Nephron progenitor cell (in vitro differentiated cells): Measurements from ENCODE around the gene UNC5CL.
A peak's percentile ranks its signal among the peaks of the same experiment; 100 is the strongest.

Experiments
- DNase-seq: peaks from one replicate; pipeline ENCODE4 v3.0.0; 2021
- H3K27ac Mint-ChIP-seq: 2 replicates; pipeline ENCODE4 v1.8.0; 2021; ENCODE audit warnings: mild to moderate bottlenecking, moderate library complexity, mixed read lengths
- H3K27me3 Mint-ChIP-seq: 2 replicates; pipeline ENCODE4 v1.8.0; 2021; ENCODE audit warnings: mild to moderate bottlenecking, low read depth, mixed read lengths; ENCODE audit not compliant: poor library complexity
- H3K36me3 Mint-ChIP-seq: 2 replicates; pipeline ENCODE4 v1.8.0; 2021; ENCODE audit warnings: low read depth, mixed read lengths
- H3K4me1 Mint-ChIP-seq: 2 replicates; pipeline ENCODE4 v1.8.0; 2021; ENCODE audit warnings: mixed read lengths
- H3K4me3 Mint-ChIP-seq: 2 replicates; pipeline ENCODE4 v1.8.0; 2021; ENCODE audit warnings: mild to moderate bottlenecking, moderate library complexity, mixed read lengths
- H3K9me3 Mint-ChIP-seq: 2 replicates; pipeline ENCODE4 v1.8.0; 2021; ENCODE audit warnings: mild to moderate bottlenecking, moderate library complexity, mixed read lengths
- CTCF ChIP-seq: fragments of 200-600 bp; sonication (generic); IDR thresholded peaks from 2 replicates; pipeline ENCODE4 v1.5.0; 2021; ENCODE audit warnings: antibody characterized with exemption

Gene UNC5CL

GRCh38 chr6:41079080-41079479, 40.1 kb upstream of the UNC5CL start:
- no peaks in the 10 kb centered on the region for H3K27me3 Mint-ChIP-seq
- H3K36me3 Mint-ChIP-seq = peaks cover 49% of the 10 kb centered on the region
- TF ChIP-seq CTCF = no peak
- H3K4me1 Mint-ChIP-seq = peaks cover 34% of the 10 kb centered on the region
- no peak overlapping the region for H3K27ac Mint-ChIP-seq
- H3K9me3 Mint-ChIP-seq = no peaks in the 10 kb centered on the region
- H3K4me3 Mint-ChIP-seq = no peak overlapping the region
- no peak for DNase-seq

GRCh38 chr6:41078101-41078500, 39.1 kb upstream of the UNC5CL start:
- DNase-seq = no peak
- Mint-ChIP-seq H3K4me3 (no peak overlapping the region), H3K36me3 (peaks cover 39% of the 10 kb centered on the region), H3K4me1 (peaks cover 37% of the 10 kb centered on the region), H3K27me3 (no peaks in the 10 kb centered on the region), H3K9me3 (no peaks in the 10 kb centered on the region), H3K27ac (no peak overlapping the region)
- no peak for TF ChIP-seq CTCF

- H3K4me3 Mint-ChIP-seq = no peak overlapping the region
- H3K4me1 Mint-ChIP-seq = peaks cover 37% of the 10 kb centered on the region
- no peak overlapping the region for H3K27ac Mint-ChIP-seq
- TF ChIP-seq CTCF = no peak
- no peaks in the 10 kb centered on the region for H3K9me3 Mint-ChIP-seq
- DNase-seq = no peak
- H3K27me3 Mint-ChIP-seq = no peaks in the 10 kb centered on the region
- peaks cover 36% of the 10 kb centered on the region for H3K36me3 Mint-ChIP-seq
These were observed 38.5 kb upstream of the UNC5CL start for GRCh38 chr6:41077536-41077935.

DNA sequence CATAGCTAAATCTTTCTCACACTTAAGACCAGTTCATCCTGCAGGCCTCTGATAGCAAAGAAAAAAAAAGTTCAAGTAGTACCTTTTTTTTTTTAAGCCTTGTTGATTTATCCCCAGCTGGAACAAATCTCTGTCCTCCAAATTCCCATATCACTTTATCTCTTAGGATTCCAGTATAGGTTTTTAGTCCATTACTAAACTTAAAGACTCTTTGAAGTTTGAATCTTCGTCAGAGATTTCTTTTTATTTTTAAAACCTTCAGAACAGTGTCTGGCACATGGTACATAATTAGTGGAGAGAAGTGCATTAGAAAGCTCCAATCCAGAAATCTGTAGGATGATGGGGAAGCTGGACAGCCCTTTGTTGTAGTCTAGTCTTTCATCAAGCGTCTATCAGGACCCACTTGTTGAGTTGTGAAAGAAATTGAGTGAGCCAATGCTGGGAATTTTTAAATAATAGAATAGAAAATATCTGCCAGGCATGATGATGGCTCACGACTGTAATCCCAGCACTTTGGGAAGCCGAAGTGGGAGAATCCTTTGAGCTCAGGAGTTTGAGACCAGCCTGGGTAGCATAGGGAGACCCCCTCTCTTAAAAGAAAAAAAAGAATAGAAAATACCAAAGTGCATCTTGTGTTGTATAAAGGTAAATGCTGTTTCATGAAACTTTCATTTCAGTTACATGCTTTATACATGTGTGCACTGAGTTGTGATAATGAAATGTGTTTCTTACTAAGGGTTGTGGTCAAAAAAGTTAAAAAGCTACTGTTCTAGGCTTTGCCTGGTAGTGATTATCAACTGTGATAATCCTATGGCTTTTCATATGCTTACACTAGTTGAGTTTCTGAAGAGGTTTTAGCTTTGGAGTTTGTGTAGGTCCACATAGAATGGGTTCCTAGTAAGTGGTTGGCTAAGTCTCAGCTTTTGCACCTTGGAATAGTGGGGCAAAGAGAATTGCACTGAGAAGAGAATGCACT, 36.9 kb upstream of the UNC5CL start:
- Mint-ChIP-seq H3K36me3 (peaks cover 23% of the 10 kb centered on the region), H3K27ac (peak overlapping the region; percentile 95), H3K4me1 (peaks cover 44% of the 10 kb centered on the region), H3K27me3 (no peaks in the 10 kb centered on the region), H3K4me3 (peak overlapping the region; percentile 90), H3K9me3 (no peaks in the 10 kb centered on the region)
- no peak for DNase-seq
- no peak for TF ChIP-seq CTCF

GRCh38 chr6:41074692-41075436, 35.8 kb upstream of the UNC5CL start:
- no peaks in the 10 kb centered on the region for H3K27me3 Mint-ChIP-seq
- H3K4me3 Mint-ChIP-seq = peak overlapping the region; percentile 90
- peak overlapping the region; percentile 97 for H3K27ac Mint-ChIP-seq
- H3K9me3 Mint-ChIP-seq = no peaks in the 10 kb centered on the region
- TF ChIP-seq CTCF = no peak
- no peak for DNase-seq
- peaks cover 55% of the 10 kb centered on the region for H3K4me1 Mint-ChIP-seq
- peaks cover 12% of the 10 kb centered on the region for H3K36me3 Mint-ChIP-seq
